Mesenchymal stem cell (in vitro differentiated cells and primary cell): ENCODE measurements around the gene EPHX1.
"Not testable (repeated sequence)": the region's sequence is repeated elsewhere in the genome, so short reads cannot be mapped to it uniquely, and the experiment has no call there.

Experiments used
- DNase-seq: peaks from one replicate; pipeline ENCODE4 v3.0.0-alpha.2; 2013
- H2AFZ ChIP-seq: one replicate; pipeline ENCODE4 v1.6.1; 2013; ENCODE audit warnings: low read depth, mild to moderate bottlenecking, control low read depth, inconsistent platforms, low read length, moderate library complexity
- H2AK5ac ChIP-seq: 2 replicates; pipeline ENCODE4 v1.6.1; 2013; ENCODE audit warnings: low read length, moderate library complexity, mild to moderate bottlenecking, inconsistent platforms; ENCODE audit not compliant: severe bottlenecking
- H2BK120ac ChIP-seq: one replicate; pipeline ENCODE4 v1.6.1; 2013; ENCODE audit warnings: low read depth, mild to moderate bottlenecking, inconsistent platforms, low read length, moderate library complexity
- H2BK12ac ChIP-seq, 2 experiments: one replicate each; pipeline ENCODE4 v1.6.1; 2013; ENCODE audit warnings: inconsistent platforms in 2 of 2, low read length in 2 of 2, mild to moderate bottlenecking in 2 of 2, moderate library complexity in 2 of 2, control low read depth in 1 of 2
- H2BK15ac ChIP-seq: one replicate; pipeline ENCODE4 v1.6.1; 2013; ENCODE audit warnings: mild to moderate bottlenecking, low read depth, inconsistent platforms; ENCODE audit not compliant: poor library complexity, severe bottlenecking
- H2BK5ac ChIP-seq: 2 replicates; pipeline ENCODE4 v1.6.1; 2013; ENCODE audit warnings: low read depth, mild to moderate bottlenecking, low read length, control low read depth, inconsistent platforms; ENCODE audit not compliant: poor library complexity, severe bottlenecking
- H3K14ac ChIP-seq, 2 experiments: one replicate each; pipeline ENCODE4 v1.6.1; 2013; ENCODE audit warnings: inconsistent platforms in 2 of 2, low read length in 2 of 2, control low read depth in 1 of 2, mild to moderate bottlenecking in 1 of 2, moderate library complexity in 1 of 2
- H3K18ac ChIP-seq, 2 experiments: one replicate each; pipeline ENCODE4 v1.6.1; 2013; ENCODE audit warnings: inconsistent platforms in 2 of 2, low read length in 2 of 2, control low read depth in 1 of 2, low read depth in 1 of 2, mild to moderate bottlenecking in 1 of 2
- H3K23ac ChIP-seq, 2 experiments: one replicate each; pipeline ENCODE4 v1.6.1; 2013; ENCODE audit warnings: inconsistent platforms in 2 of 2, low read length in 2 of 2, mild to moderate bottlenecking in 2 of 2, moderate library complexity in 2 of 2, control low read depth in 1 of 2
- H3K27ac ChIP-seq: 2 replicates; pipeline ENCODE4 v1.5.1; 2013; ENCODE audit warnings: mild to moderate bottlenecking, moderate library complexity, low read length, control low read depth, inconsistent platforms; ENCODE audit not compliant: poor library complexity, severe bottlenecking
- H3K27me3 ChIP-seq, 2 experiments: 2 replicates each; pipeline versions ENCODE4 v1.6.1 to v1.7.0; 2013; ENCODE audit warnings: low read length in 2 of 2, mild to moderate bottlenecking in 2 of 2, moderate library complexity in 2 of 2, control low read depth in 1 of 2, inconsistent platforms in 1 of 2; ENCODE audit not compliant: control insufficient read depth in 1 of 2, insufficient read depth in 1 of 2
- H3K36me3 ChIP-seq, 2 experiments: 2 replicates each; pipeline versions ENCODE4 v1.6.1 to v1.7.0; 2013; ENCODE audit warnings: low read length in 2 of 2, control low read depth in 1 of 2, inconsistent platforms in 1 of 2, low read depth in 1 of 2, mild to moderate bottlenecking in 1 of 2; ENCODE audit not compliant: insufficient read depth in 2 of 2, control insufficient read depth in 1 of 2
- H3K4ac ChIP-seq, 2 experiments: one replicate each; pipeline ENCODE4 v1.6.1; 2013; ENCODE audit warnings: inconsistent platforms in 2 of 2, low read length in 2 of 2, mild to moderate bottlenecking in 2 of 2, moderate library complexity in 2 of 2, control low read depth in 1 of 2, low read depth in 1 of 2
- H3K4me1 ChIP-seq: 2 replicates; pipeline ENCODE4 v1.6.1; 2013; ENCODE audit warnings: low read depth, low read length, control low read depth; ENCODE audit not compliant: control insufficient read depth, insufficient read depth
- H3K4me2 ChIP-seq: 2 replicates; pipeline ENCODE4 v1.6.1; 2013; ENCODE audit warnings: low read length, mild to moderate bottlenecking, inconsistent platforms; ENCODE audit not compliant: poor library complexity, severe bottlenecking
- H3K4me3 ChIP-seq, 2 experiments: 2 replicates each; pipeline versions ENCODE4 v1.5.1 to v1.7.0; 2013; ENCODE audit warnings: low read length in 2 of 2, mild to moderate bottlenecking in 2 of 2, control low read depth in 1 of 2, low read depth in 1 of 2; ENCODE audit not compliant: insufficient read depth in 1 of 2
- H3K79me1 ChIP-seq: replicated peaks from 2 replicates; pipeline ENCODE4 v1.6.1; 2013; ENCODE audit warnings: mild to moderate bottlenecking, control low read depth, low read length, inconsistent platforms; ENCODE audit not compliant: poor library complexity, severe bottlenecking
- H3K9ac ChIP-seq: 2 replicates; pipeline ENCODE4 v1.7.0; 2013; ENCODE audit warnings: mild to moderate bottlenecking, low read length, moderate library complexity
- H3K9me3 ChIP-seq: 2 replicates; pipeline ENCODE4 v1.7.0; 2013; ENCODE audit warnings: mild to moderate bottlenecking, low read length; ENCODE audit not compliant: control insufficient read depth
- H4K8ac ChIP-seq: one replicate; pipeline ENCODE4 v1.6.1; 2013; ENCODE audit warnings: inconsistent platforms, mild to moderate bottlenecking, low read length, moderate library complexity
- H4K91ac ChIP-seq: one replicate; pipeline ENCODE4 v1.6.1; 2013; ENCODE audit warnings: mild to moderate bottlenecking, low read length, inconsistent platforms
- WGBS: methylation state at CpG from one replicate; pipeline ENCODE4 v1.1.7; 2013; ENCODE audit warnings: mixed read lengths; 5-methylcytosine and 5-hydroxymethylcytosine counted together

EPHX1 gene

GRCh38 chr1:225813214-225813964 is 3.5 kb downstream of the EPHX1 start:
- H3K4me3 ChIP-seq = peak overlapping the region in 1 of 2 experiments; percentile 44
- no peak overlapping the region for H3K4me2 ChIP-seq
- H3K4me1 ChIP-seq = peaks cover 35% of the 10 kb centered on the region
- DNase-seq = peak; percentile 85
- H3K9me3 ChIP-seq = no peaks in the 10 kb centered on the region
- H4K91ac ChIP-seq = no peak overlapping the region
- H3K27ac ChIP-seq = no peak overlapping the region
- no peak overlapping the region for H2BK15ac ChIP-seq
- H2BK12ac ChIP-seq = peak overlapping the region in 1 of 2 experiments; percentile 21
- peak overlapping the region; percentile 10 to 53 for H3K4ac ChIP-seq
- H3K14ac ChIP-seq = no peak overlapping the region
- no peak overlapping the region for H2AFZ ChIP-seq
- peak overlapping the region; percentile 5 for H4K8ac ChIP-seq
- H3K36me3 ChIP-seq = peaks cover 4 to 9% of the 10 kb centered on the region in 2 experiments
- H3K23ac ChIP-seq = no peak overlapping the region
- H3K27me3 ChIP-seq = no peaks in the 10 kb centered on the region
- no peak overlapping the region for H2AK5ac ChIP-seq
- peak overlapping the region; percentile 17 to 67 for H3K18ac ChIP-seq
- peak overlapping the region; percentile 77 for H3K9ac ChIP-seq
- WGBS = 34% methylated on average over 9 of the region's 10 CpGs
- peaks cover 27% of the 10 kb centered on the region for H3K79me1 ChIP-seq
- peak overlapping the region; percentile 50 for H2BK120ac ChIP-seq
- H2BK5ac ChIP-seq = no peak overlapping the region

GRCh38 chr1:225814381-225814780 is 4.5 kb downstream of the EPHX1 start:
- Histone ChIP-seq H3K4me2 (no peak overlapping the region), H2BK120ac (peak overlapping the region; percentile 29), H3K4me1 (peaks cover 35% of the 10 kb centered on the region), H2BK5ac (no peak overlapping the region), H3K4me3 (peak overlapping the region in 1 of 2 experiments; percentile 8), H3K23ac (no peak overlapping the region), H3K14ac (peak overlapping the region in 1 of 2 experiments; percentile 19), H2BK12ac (peak overlapping the region in 1 of 2 experiments; percentile 82), H2AFZ (no peak overlapping the region), H4K8ac (peak overlapping the region; percentile 5), H3K9me3 (no peaks in the 10 kb centered on the region), H3K9ac (peak overlapping the region; percentile 77), H3K18ac (peak overlapping the region; percentile 35 to 45), H3K79me1 (peaks cover 30% of the 10 kb centered on the region), H4K91ac (peak overlapping the region; percentile 70), H3K27me3 (no peaks in the 10 kb centered on the region), H2BK15ac (peak overlapping the region; percentile 60), H3K27ac (no peak overlapping the region), H3K4ac (peak overlapping the region in 1 of 2 experiments; percentile 3), H2AK5ac (no peak overlapping the region), H3K36me3 (peaks cover 4 to 9% of the 10 kb centered on the region in 2 experiments)
- 97% methylated on average over 7 of the region's 7 CpGs for WGBS
- DNase-seq = no peak

GRCh38 chr1:225815090-225815489 is 5.2 kb downstream of the EPHX1 start:
- not testable (repeated sequence) for H3K36me3 ChIP-seq, H3K4ac ChIP-seq, H3K4me2 ChIP-seq, H2AFZ ChIP-seq, H3K18ac ChIP-seq, H2BK12ac ChIP-seq, H3K14ac ChIP-seq, H4K8ac ChIP-seq, H3K27ac ChIP-seq, H2AK5ac ChIP-seq, H3K23ac ChIP-seq, H2BK15ac ChIP-seq, H2BK5ac ChIP-seq, H3K9me3 ChIP-seq, H2BK120ac ChIP-seq, H3K27me3 ChIP-seq, DNase-seq, H4K91ac ChIP-seq
- H3K4me1 ChIP-seq = peaks cover 35% of the 10 kb centered on the region
- H3K4me3 ChIP-seq = peak overlapping the region in 1 of 2 experiments; percentile 8
- peaks cover 34% of the 10 kb centered on the region for H3K79me1 ChIP-seq
- WGBS = 93% methylated on average over 1 of the region's 7 CpGs
- H3K9ac ChIP-seq = peak overlapping the region; percentile 77

- Histone ChIP-seq H3K4ac (peak overlapping the region in 1 of 2 experiments; percentile 44), H2BK15ac (no peak overlapping the region), H3K36me3 (peaks cover 4 to 11% of the 10 kb centered on the region in 2 experiments), H2BK5ac (no peak overlapping the region), H3K4me2 (no peak overlapping the region), H3K14ac (no peak overlapping the region), H2AFZ (no peak overlapping the region), H3K4me3 (no peak overlapping the region), H2AK5ac (peak overlapping the region; percentile 6), H3K79me1 (peaks cover 34% of the 10 kb centered on the region), H3K27ac (no peak overlapping the region), H3K18ac (peak overlapping the region in 1 of 2 experiments; percentile 49), H3K27me3 (no peaks in the 10 kb centered on the region), H3K4me1 (peaks cover 35% of the 10 kb centered on the region), H4K91ac (no peak overlapping the region), H4K8ac (no peak overlapping the region), H2BK120ac (no peak overlapping the region), H3K9me3 (no peaks in the 10 kb centered on the region), H3K9ac (no peak overlapping the region), H2BK12ac (peak overlapping the region in 1 of 2 experiments; percentile 49), H3K23ac (no peak overlapping the region)
- 95% methylated on average over 16 of the region's 17 CpGs for WGBS
- no peak for DNase-seq
Observed at GRCh38 chr1:225815526-225816178, 5.7 kb downstream of the EPHX1 start.
